Stimulated activated CD4-positive, alpha-beta T cell treated with anti-CD3 and anti-CD28 coated beads, Interleukin-4, amount 100 ng/mL, for 48 hours (primary cell): Measurements from ENCODE around the gene OR6K6.
A peak's percentile ranks its signal among the peaks of the same experiment; 100 is the strongest.

ENCODE experiments used
- DNase-seq, 2 donors: peaks; one replicate each; pipeline ENCODE4 v3.0.0-alpha.2; 2020; ENCODE audit warnings: low read depth in 2 of 2

Gene OR6K6

GRCh38 chr1:158754420-158754819 is at the start of gene OR6K6:
TSS of gene OR6K6 (plus strand) at chr1:158754720. CDS start at chr1:158754888, 168 bp downstream.
- DNase-seq: no peak

- no peak for DNase-seq
Observed at GRCh38 chr1:158706096-158706495, 48.4 kb upstream of the OR6K6 start.

GRCh38 chr1:158711098-158711497 is 43.4 kb upstream of the OR6K6 start:
- no peak for DNase-seq

- no peak for DNase-seq
Observed at GRCh38 chr1:158714754-158715153, 39.8 kb upstream of the OR6K6 start.

- DNase-seq: no peak
Observed at GRCh38 chr1:158716335-158716734, 38.2 kb upstream of the OR6K6 start.

- no peak for DNase-seq
Observed at GRCh38 chr1:158717344-158717743, 37.2 kb upstream of the OR6K6 start.

GRCh38 chr1:158719664-158720063 is 34.9 kb upstream of the OR6K6 start:
- DNase-seq: no peak

GRCh38 chr1:158720620-158721019 is 33.9 kb upstream of the OR6K6 start, which contains the start of gene OR6K3:
TSS of gene OR6K3 (minus strand) at chr1:158720720. CDS start at chr1:158718115, 2,605 bp downstream.
- DNase-seq: no peak

GRCh38 chr1:158724442-158724841 is 30.1 kb upstream of the OR6K6 start:
- no peak for DNase-seq

GRCh38 chr1:158728510-158729225 is 25.9 kb upstream of the OR6K6 start:
- no peak for DNase-seq

- DNase-seq: no peak
Observed at GRCh38 chr1:158730453-158730852, 24.1 kb upstream of the OR6K6 start.

GRCh38 chr1:158731707-158732106 is 22.8 kb upstream of the OR6K6 start:
- DNase-seq: no peak

GRCh38 chr1:158732524-158732923 is 22.0 kb upstream of the OR6K6 start:
- DNase-seq: no peak

GRCh38 chr1:158735848-158736247 is 18.7 kb upstream of the OR6K6 start:
- DNase-seq: no peak

- no peak for DNase-seq
Observed at GRCh38 chr1:158752155-158752712, 2.3 kb upstream of the OR6K6 start.

GRCh38 chr1:158771950-158772866 is 17.7 kb downstream of the OR6K6 start, which contains the start of gene OR6N1:
TSS of gene OR6N1 (minus strand) at chr1:158772195. CDS start at chr1:158766682, 5,513 bp downstream.
- DNase-seq: no peak

GRCh38 chr1:158781104-158781503 is 26.6 kb downstream of the OR6K6 start, which contains the start of gene OR6N2:
TSS of gene OR6N2 (minus strand) at chr1:158781204. CDS start at chr1:158777635, 3,569 bp downstream.
- no peak for DNase-seq

GRCh38 chr1:158793604-158794003 is 39.1 kb downstream of the OR6K6 start:
- peak in 1 of 2 donors; percentile 11 for DNase-seq

GRCh38 chr1:158794247-158794646 is 39.7 kb downstream of the OR6K6 start:
- no peak for DNase-seq

GRCh38 chr1:158798531-158798930 is 44.0 kb downstream of the OR6K6 start:
- no peak for DNase-seq

GRCh38 chr1:158799689-158800088 is 45.2 kb downstream of the OR6K6 start:
- DNase-seq: no peak

- no peak for DNase-seq
Observed at GRCh38 chr1:158800526-158800925, 46.0 kb downstream of the OR6K6 start.
